KMS-11 (cell line): Measurements from ENCODE around the gene MED13L.

Experiments
- H2AFZ ChIP-seq: fragments of 200-600 bp; sonication (generic); 2 replicates; pipeline ENCODE4 v1.6.1; 2016; ENCODE audit warnings: antibody characterized with exemption, mixed run types, low read depth
- H3K27ac ChIP-seq: fragments of 200-600 bp; sonication (generic); 2 replicates; pipeline ENCODE4 v1.6.1; 2016; ENCODE audit warnings: mild to moderate bottlenecking, mixed run types
- H3K27me3 ChIP-seq: fragments of 200-600 bp; sonication (generic); 2 replicates; pipeline ENCODE4 v1.6.1; 2017; ENCODE audit warnings: mild to moderate bottlenecking, low read depth, mixed run types, moderate library complexity; ENCODE audit not compliant: insufficient read depth
- H3K36me3 ChIP-seq: fragments of 200-600 bp; sonication (generic); 2 replicates; pipeline ENCODE4 v1.6.1; 2017; ENCODE audit warnings: mild to moderate bottlenecking, mixed run types; ENCODE audit not compliant: insufficient read depth
- H3K4me1 ChIP-seq: fragments of 200-600 bp; sonication (generic); 2 replicates; pipeline ENCODE4 v1.6.1; 2016; ENCODE audit warnings: mild to moderate bottlenecking, low read depth, mixed run types; ENCODE audit not compliant: poor library complexity, severe bottlenecking
- H3K4me2 ChIP-seq: fragments of 200-600 bp; sonication (generic); 2 replicates; pipeline ENCODE4 v1.7.0; 2016; ENCODE audit warnings: mild to moderate bottlenecking, mixed run types
- H3K4me3 ChIP-seq: fragments of 200-600 bp; sonication (generic); IDR thresholded peaks from 2 replicates; pipeline ENCODE4 v1.6.1; 2017; ENCODE audit warnings: low read depth, low read length, mixed read lengths; ENCODE audit not compliant: insufficient read depth
- H3K79me2 ChIP-seq: fragments of 200-600 bp; sonication (generic); 2 replicates; pipeline ENCODE4 v1.6.1; 2016; ENCODE audit warnings: low read depth, mixed run types; ENCODE audit not compliant: insufficient read depth
- H3K9ac ChIP-seq: fragments of 200-600 bp; sonication (generic); 2 replicates; pipeline ENCODE4 v1.6.1; 2016; ENCODE audit warnings: mild to moderate bottlenecking, mixed run types
- H4K20me1 ChIP-seq: fragments of 200-600 bp; sonication (generic); 2 replicates; pipeline ENCODE4 v1.6.1; 2016; ENCODE audit warnings: mild to moderate bottlenecking, mixed run types; ENCODE audit not compliant: insufficient read depth
- TF ChIP-seq, protein P1 (sequence below): fragments of 200-600 bp; sonication (generic); conservative IDR thresholded peaks from 2 replicates; pipeline ENCODE4 v1.6.1; 2017; ENCODE audit warnings: low read depth, mild to moderate bottlenecking, antibody characterized with exemption, low read length, moderate library complexity, mixed read lengths

MED13L gene

DNA sequence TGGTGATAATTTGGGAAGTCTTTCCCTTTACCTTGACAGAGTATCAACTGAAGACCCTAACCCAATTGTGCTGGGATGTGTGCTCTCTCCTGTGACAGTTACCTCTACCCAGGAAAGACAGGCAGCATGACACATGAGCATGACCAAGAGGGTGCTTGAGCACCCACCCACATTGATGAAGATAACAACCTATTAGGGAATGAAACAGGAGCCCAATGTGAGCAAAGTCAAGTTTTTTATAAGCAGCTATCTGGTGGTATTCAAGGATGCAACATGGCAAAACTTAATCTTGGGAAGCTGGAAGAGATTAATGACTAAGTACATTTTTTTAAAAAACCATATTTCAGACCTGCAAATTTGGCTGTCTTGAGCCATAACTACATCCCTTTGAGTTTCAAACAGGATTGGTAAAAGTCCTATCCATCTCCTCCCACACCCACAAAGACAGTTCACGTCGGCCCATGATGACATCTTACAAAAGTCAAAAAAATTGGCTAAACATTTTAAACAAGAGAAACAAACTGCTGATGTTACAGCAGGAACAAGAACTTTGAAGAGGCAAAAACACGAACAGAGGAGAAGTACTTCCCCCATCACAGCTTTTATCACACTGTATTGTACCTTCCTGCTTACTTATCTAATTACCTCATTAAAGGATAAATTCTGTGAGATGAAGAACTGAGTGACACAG is 60.3 kb downstream of the MED13L start:
- peaks cover 22% of the 10 kb centered on the region; the same call in 1 of the 2 replicates for H4K20me1 ChIP-seq
- no peak overlapping the region for H3K27ac ChIP-seq
- H3K36me3 ChIP-seq: no peaks in the 10 kb centered on the region
- no peak overlapping the region for H2AFZ ChIP-seq
- peaks cover 6% of the 10 kb centered on the region for H3K4me1 ChIP-seq
- TF ChIP-seq, protein P1, sequence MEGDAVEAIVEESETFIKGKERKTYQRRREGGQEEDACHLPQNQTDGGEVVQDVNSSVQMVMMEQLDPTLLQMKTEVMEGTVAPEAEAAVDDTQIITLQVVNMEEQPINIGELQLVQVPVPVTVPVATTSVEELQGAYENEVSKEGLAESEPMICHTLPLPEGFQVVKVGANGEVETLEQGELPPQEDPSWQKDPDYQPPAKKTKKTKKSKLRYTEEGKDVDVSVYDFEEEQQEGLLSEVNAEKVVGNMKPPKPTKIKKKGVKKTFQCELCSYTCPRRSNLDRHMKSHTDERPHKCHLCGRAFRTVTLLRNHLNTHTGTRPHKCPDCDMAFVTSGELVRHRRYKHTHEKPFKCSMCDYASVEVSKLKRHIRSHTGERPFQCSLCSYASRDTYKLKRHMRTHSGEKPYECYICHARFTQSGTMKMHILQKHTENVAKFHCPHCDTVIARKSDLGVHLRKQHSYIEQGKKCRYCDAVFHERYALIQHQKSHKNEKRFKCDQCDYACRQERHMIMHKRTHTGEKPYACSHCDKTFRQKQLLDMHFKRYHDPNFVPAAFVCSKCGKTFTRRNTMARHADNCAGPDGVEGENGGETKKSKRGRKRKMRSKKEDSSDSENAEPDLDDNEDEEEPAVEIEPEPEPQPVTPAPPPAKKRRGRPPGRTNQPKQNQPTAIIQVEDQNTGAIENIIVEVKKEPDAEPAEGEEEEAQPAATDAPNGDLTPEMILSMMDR: no peak
- no peak overlapping the region for H3K9ac ChIP-seq
- H3K4me2 ChIP-seq: no peak overlapping the region
- peaks cover 67% of the 10 kb centered on the region; the same call in 1 of the 2 replicates for H3K79me2 ChIP-seq
- H3K27me3 ChIP-seq: no peaks in the 10 kb centered on the region
- H3K4me3 ChIP-seq: no peak overlapping the region

DNA sequence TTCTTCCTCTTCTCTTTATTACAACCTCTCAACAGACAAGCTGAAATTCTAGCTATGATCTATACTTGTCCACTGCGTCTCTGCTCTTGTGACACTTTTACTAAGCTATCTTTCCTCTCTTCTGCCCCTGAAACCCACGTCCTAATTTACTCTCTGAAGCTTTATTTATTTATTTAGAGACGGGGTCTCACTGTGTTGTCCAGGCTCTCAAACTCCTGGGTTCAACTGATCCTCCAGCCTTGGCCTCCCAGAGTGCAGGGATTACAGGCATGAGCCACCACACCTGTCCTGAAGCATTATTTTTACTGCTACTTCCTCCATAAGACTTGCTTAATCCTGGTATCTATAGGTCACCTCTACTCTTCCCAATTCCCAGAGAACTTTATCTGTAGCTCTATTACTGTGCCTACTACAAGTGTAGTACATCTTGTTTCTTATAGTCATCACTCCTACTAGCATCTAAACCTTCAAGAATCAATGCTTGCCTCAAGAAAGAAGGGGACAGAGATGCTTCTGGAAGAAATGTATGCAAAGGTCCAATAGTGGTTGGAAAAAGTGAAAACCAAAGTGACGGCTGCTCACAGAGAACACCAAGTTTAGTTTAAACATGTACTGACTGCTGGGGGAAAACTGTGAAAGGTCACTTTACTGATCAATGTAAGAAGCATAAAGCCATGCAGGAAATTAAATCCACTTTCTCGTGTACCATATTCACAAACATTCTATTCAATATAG is 61.3 kb downstream of the MED13L start:
- Histone ChIP-seq H3K79me2 (peaks cover 62% of the 10 kb centered on the region; the same call in 1 of the 2 replicates), H3K4me1 (peaks cover 16% of the 10 kb centered on the region), H4K20me1 (peaks cover 32% of the 10 kb centered on the region), H3K4me3 (no peak overlapping the region), H3K9ac (no peak overlapping the region), H2AFZ (no peak overlapping the region), H3K27me3 (no peaks in the 10 kb centered on the region), H3K27ac (no peak overlapping the region), H3K36me3 (no peaks in the 10 kb centered on the region), H3K4me2 (no peak overlapping the region)
- TF ChIP-seq, protein P1: no peak

DNA sequence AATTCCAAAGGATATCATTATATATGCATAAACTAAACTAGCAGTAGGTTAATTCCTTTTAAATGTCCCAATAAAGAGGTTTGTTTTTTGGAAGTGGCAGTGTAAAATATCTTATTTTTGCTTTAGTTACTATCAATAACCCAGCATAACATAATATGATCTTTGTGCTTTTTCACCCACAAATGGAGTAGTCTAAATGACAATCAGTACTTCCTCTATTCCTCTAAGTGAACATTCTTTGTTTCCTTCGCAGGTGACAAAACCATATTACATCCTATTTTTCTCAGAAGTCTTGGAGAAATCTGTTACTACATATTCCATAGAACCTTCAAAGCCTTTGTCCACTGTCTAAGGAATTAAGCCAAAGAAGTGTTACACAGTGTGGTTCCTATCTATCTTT is 62.5 kb downstream of the MED13L start:
- Histone ChIP-seq H3K4me3 (no peak overlapping the region), H3K36me3 (no peaks in the 10 kb centered on the region), H2AFZ (no peak overlapping the region), H3K79me2 (peaks cover 54% of the 10 kb centered on the region), H3K27ac (no peak overlapping the region), H3K9ac (no peak overlapping the region), H3K4me1 (peaks cover 25% of the 10 kb centered on the region), H3K4me2 (no peak overlapping the region), H3K27me3 (no peaks in the 10 kb centered on the region), H4K20me1 (peaks cover 38% of the 10 kb centered on the region)
- TF ChIP-seq, protein P1: no peak

DNA sequence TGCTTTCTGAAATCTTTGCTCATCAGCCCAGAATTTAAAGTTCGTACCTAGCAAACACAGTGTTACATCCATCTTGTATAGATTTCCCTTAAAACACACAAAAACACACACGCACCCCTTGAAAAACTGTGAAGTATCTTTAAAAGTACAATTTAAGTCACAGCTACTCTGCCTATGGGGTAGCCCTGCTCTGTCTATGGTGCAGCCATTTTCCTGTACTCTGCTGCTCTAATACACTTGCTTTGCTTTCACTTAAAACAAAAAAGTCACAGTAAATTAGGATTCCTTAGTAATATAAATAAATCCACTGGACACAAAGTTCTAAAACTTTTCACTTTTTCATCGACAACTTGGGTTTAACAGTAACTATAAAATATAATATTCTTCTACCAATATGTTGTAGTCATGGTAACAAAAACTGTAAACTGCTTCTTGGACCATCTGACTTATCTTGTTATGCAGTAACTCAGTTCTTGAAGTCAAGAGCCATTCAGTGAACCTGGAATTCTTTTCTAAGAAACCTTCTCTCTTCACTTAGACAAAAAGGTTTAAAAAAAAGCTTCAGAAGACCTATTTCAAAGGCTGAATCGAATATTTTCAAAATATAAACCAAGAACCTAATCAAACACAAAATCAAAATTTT is 63.5 kb downstream of the MED13L start:
- TF ChIP-seq, protein P1: no peak
- Histone ChIP-seq H2AFZ (no peak overlapping the region), H3K4me1 (peaks cover 28% of the 10 kb centered on the region), H3K4me3 (no peak overlapping the region), H3K9ac (no peak overlapping the region), H3K27ac (no peak overlapping the region), H3K4me2 (no peak overlapping the region), H3K27me3 (no peaks in the 10 kb centered on the region), H3K36me3 (no peaks in the 10 kb centered on the region), H3K79me2 (peaks cover 65% of the 10 kb centered on the region), H4K20me1 (peaks cover 38% of the 10 kb centered on the region)
